Measurements from ENCODE around the gene SLC24A1.
"Not testable (repeated sequence)": the region's sequence is repeated elsewhere in the genome, so short reads cannot be mapped to it uniquely, and the experiment has no call there.

SLC24A1 gene

DNA sequence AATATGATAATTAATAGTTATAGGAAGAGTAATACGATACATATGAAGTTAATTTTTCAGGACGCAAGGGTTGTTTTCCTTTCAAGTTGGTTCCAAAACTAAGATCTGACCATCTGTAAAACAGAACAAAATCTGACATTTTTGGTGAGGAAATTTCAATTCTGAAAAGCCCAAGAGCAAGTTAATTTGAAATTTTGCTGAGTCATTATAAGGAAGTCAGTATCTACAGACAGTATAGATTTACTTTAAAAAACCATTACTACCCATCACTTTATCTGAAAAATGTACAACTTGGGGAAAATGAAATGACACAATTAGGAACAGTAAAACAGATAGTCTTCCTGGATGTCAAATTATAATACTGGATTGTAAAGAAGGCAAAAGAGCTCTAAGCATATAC, 23.3 kb upstream of the SLC24A1 start:
- Histone ChIP-seq H3K9ac (ENCODE audit: low read depth, low read length) (no peak overlapping the region), H3K9me3 (ENCODE audit: control insufficient read depth, insufficient read depth, low read length) (no peaks in the 10 kb centered on the region), H3K36me3 (ENCODE audit: control insufficient read depth, insufficient read depth, low read length) (no peaks in the 10 kb centered on the region), H3K27me3 (ENCODE audit: control insufficient read depth, insufficient read depth, low read length) (no peaks in the 10 kb centered on the region), H3K4me3 (ENCODE audit: low read depth, low read length) (no peak overlapping the region), H3K4me1 (ENCODE audit: control insufficient read depth, insufficient read depth, low read length) (no peaks in the 10 kb centered on the region)

DNA sequence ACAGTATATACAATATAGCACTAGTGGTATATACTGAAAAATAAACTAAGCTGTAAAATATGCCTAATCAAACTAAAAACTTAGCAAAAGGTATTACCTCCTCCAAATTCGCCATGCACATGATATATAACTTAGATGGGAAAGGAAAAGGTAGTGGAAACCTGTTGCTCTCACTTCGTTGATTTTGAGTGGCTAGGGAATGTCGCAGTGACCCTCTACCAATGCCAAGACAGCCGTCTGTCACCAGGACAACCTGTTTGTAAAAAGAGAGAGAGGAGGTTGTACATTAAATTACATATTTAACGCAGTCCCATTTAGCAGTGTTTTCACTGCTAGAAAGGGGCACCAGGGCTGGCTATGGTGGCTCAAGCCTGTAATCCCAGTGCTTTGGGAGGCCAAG, 22.1 kb upstream of the SLC24A1 start:
- peaks cover 3% of the 10 kb centered on the region for H3K36me3 ChIP-seq (ENCODE audit: control insufficient read depth, insufficient read depth, low read length)
- H3K4me3 ChIP-seq (ENCODE audit: low read depth, low read length), result no peak overlapping the region
- no peaks in the 10 kb centered on the region for H3K27me3 ChIP-seq (ENCODE audit: control insufficient read depth, insufficient read depth, low read length)
- H3K9me3 ChIP-seq (ENCODE audit: control insufficient read depth, insufficient read depth, low read length), result no peaks in the 10 kb centered on the region
- no peak overlapping the region for H3K9ac ChIP-seq (ENCODE audit: low read depth, low read length)
- no peaks in the 10 kb centered on the region for H3K4me1 ChIP-seq (ENCODE audit: control insufficient read depth, insufficient read depth, low read length)

DNA sequence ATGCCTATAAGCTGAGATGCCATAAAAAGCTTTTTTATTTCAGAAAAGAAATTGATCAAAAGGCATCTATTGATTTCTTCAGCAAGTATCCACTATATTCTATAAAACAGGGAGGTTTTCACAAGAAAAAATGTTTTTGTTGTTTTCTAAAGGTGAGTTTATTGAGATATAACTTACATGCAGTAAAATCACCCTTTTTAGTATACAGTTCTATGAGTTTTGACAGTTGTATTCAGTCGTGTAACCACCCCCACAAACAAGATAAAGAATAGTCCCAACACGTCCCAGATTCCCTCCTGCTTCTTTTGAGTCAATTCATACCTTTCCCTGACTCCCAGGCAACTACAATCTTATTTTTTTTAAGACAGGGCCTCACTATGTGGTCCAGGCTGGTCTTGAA, 18.6 kb upstream of the SLC24A1 start:
- Histone ChIP-seq H3K36me3 (ENCODE audit: control insufficient read depth, insufficient read depth, low read length) (peaks cover 3% of the 10 kb centered on the region), H3K4me3 (ENCODE audit: low read depth, low read length) (no peak overlapping the region), H3K9me3 (ENCODE audit: control insufficient read depth, insufficient read depth, low read length) (no peaks in the 10 kb centered on the region), H3K27me3 (ENCODE audit: control insufficient read depth, insufficient read depth, low read length) (no peaks in the 10 kb centered on the region), H3K4me1 (ENCODE audit: control insufficient read depth, insufficient read depth, low read length) (no peaks in the 10 kb centered on the region), H3K9ac (ENCODE audit: low read depth, low read length) (no peak overlapping the region)

DNA sequence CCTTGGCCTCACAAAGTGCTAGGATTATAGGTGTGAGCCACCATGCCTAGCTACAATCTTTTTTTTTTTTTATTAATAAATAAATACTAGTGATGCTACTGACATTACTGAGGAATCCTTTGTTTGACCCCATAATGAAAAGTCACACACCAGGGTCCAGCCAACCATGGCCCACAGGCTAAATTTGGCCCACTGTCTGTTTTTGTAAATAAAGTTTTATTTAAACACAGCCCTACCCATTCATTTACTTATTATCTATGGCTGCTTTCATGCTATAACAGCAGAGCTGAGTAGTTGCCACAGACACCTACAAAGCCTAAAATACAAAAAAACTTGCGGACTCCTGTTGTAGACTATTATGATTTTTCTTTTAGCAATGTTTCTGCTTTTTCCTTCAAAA, 18.2 kb upstream of the SLC24A1 start:
- peaks cover 3% of the 10 kb centered on the region for H3K36me3 ChIP-seq (ENCODE audit: control insufficient read depth, insufficient read depth, low read length)
- H3K9ac ChIP-seq (ENCODE audit: low read depth, low read length), result no peak overlapping the region
- no peaks in the 10 kb centered on the region for H3K4me1 ChIP-seq (ENCODE audit: control insufficient read depth, insufficient read depth, low read length)
- H3K27me3 ChIP-seq (ENCODE audit: control insufficient read depth, insufficient read depth, low read length), result no peaks in the 10 kb centered on the region
- no peaks in the 10 kb centered on the region for H3K9me3 ChIP-seq (ENCODE audit: control insufficient read depth, insufficient read depth, low read length)
- H3K4me3 ChIP-seq (ENCODE audit: low read depth, low read length), result no peak overlapping the region

DNA sequence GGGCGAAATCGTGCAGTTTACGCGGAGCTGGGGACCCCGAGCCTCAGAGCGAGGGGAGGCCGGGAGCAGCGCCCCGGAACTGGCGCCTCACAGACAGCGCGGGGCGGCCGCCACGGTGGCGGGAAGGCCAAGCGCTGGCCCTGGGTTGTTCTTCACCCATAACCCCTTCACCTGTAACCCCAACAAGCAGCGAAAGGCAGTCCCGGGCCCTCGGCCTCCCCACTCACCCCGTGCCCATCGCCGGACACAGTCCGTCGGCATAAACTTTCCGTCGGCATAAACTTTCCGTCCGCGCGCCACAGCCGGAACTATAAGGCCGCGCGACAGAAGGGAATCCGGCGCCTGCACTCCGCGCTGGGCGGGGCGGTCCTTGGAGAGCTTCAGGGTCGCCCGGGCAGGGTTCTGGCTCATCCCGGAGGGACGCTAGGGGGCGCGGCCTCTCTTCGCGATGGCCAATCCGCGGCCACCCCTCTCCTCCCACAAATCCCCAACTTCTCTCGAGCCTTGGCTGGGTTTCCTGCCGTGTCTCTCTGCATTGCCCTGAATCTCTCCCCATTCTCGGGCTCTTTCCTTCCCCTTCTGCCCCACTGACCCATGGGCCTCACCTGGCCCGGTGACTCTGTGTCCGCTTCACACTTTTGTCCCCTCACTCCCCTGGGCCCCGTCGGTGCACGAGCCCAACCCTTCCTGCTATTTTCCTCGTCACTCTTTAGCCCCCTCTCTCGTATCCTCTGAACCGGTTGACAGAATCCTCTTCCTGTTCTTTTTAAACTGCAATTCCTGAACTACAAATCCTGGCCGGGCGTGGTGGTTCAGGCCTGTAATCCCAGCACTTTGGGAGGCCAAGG, 10.6 kb upstream of the SLC24A1 start, which contains the start of gene INTS14:
INTS14 (minus strand) TSS at position 261 of the 848 bp plus-strand sequence. CDS start 3,751 bp downstream, outside the sequence.
- Histone ChIP-seq H3K9me3 (ENCODE audit: control insufficient read depth, insufficient read depth, low read length) (no peaks in the 10 kb centered on the region), H3K4me1 (ENCODE audit: control insufficient read depth, insufficient read depth, low read length) (peaks cover 8% of the 10 kb centered on the region), H3K27me3 (ENCODE audit: control insufficient read depth, insufficient read depth, low read length) (no peaks in the 10 kb centered on the region), H3K36me3 (ENCODE audit: control insufficient read depth, insufficient read depth, low read length) (peaks cover 2% of the 10 kb centered on the region), H3K9ac (ENCODE audit: low read depth, low read length) (peak within 1 kb of the TSS; percentile 97), H3K4me3 (ENCODE audit: low read depth, low read length) (peak within 1 kb of the TSS; percentile 96)

GRCh38 chr15:65611888-65612615, 9.7 kb upstream of the SLC24A1 start:
- Histone ChIP-seq H3K4me3 (ENCODE audit: low read depth, low read length) (peak overlapping the region; percentile 96), H3K27me3 (ENCODE audit: control insufficient read depth, insufficient read depth, low read length) (no peaks in the 10 kb centered on the region), H3K36me3 (ENCODE audit: control insufficient read depth, insufficient read depth, low read length) (peaks cover 2% of the 10 kb centered on the region), H3K4me1 (ENCODE audit: control insufficient read depth, insufficient read depth, low read length) (peaks cover 8% of the 10 kb centered on the region), H3K9ac (ENCODE audit: low read depth, low read length) (peak overlapping the region; percentile 97), H3K9me3 (ENCODE audit: control insufficient read depth, insufficient read depth, low read length) (no peaks in the 10 kb centered on the region)

GRCh38 chr15:65612616-65612946, 9.2 kb upstream of the SLC24A1 start:
- Histone ChIP-seq H3K4me1 (ENCODE audit: control insufficient read depth, insufficient read depth, low read length) (peaks cover 8% of the 10 kb centered on the region), H3K27me3 (ENCODE audit: control insufficient read depth, insufficient read depth, low read length) (no peaks in the 10 kb centered on the region), H3K9me3 (ENCODE audit: control insufficient read depth, insufficient read depth, low read length) (no peaks in the 10 kb centered on the region), H3K36me3 (ENCODE audit: control insufficient read depth, insufficient read depth, low read length) (peaks cover 2% of the 10 kb centered on the region), H3K9ac (ENCODE audit: low read depth, low read length) (no peak overlapping the region), H3K4me3 (ENCODE audit: low read depth, low read length) (no peak overlapping the region)

DNA sequence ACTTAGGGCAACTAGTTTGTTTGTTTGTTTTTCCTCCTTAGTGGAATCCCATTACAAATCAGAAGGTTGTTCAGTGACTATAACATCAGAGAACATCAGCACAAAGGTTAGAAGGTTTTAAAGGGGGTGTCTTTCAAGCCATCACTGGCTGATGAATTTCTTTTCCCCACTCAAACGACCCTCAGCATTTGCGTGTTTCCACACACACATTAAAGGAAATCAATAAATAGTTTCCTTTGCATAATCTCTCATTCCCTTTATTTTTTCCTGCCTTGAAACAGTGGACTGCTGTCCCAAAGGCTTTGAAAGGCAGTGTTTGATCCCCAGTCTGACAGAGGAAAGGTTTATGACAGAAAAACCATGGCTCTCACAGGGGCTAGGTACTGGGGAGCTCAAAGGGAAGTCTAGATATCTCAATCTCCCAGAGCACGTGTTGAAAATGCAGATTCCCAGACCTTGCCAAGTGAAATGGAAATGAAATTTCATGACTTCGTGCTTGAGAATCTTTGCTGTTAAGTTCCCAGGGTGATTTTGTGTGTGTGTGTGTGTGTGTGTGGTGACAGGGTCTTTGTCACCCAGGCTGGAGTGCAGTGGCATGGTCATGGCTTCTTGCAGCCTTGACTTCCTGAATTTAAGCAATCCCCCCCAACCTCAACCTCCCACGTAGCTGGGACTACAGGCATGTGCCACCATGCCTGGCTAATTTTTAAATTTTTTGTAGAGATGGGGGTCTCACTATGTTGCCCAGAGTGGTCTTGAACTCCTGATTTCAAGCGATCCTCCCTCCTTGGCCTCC, 8.6 kb upstream of the SLC24A1 start:
- Histone ChIP-seq H3K27me3 (ENCODE audit: control insufficient read depth, insufficient read depth, low read length) (no peaks in the 10 kb centered on the region), H3K36me3 (ENCODE audit: control insufficient read depth, insufficient read depth, low read length) (peaks cover 2% of the 10 kb centered on the region), H3K4me3 (ENCODE audit: low read depth, low read length) (no peak overlapping the region), H3K9ac (ENCODE audit: low read depth, low read length) (no peak overlapping the region), H3K9me3 (ENCODE audit: control insufficient read depth, insufficient read depth, low read length) (no peaks in the 10 kb centered on the region), H3K4me1 (ENCODE audit: control insufficient read depth, insufficient read depth, low read length) (peaks cover 8% of the 10 kb centered on the region)

GRCh38 chr15:65615887-65616286, 5.9 kb upstream of the SLC24A1 start:
- peaks cover 14% of the 10 kb centered on the region for H3K4me1 ChIP-seq (ENCODE audit: control insufficient read depth, insufficient read depth, low read length)
- not testable (repeated sequence) for H3K9ac ChIP-seq (ENCODE audit: low read depth, low read length); H3K36me3 ChIP-seq (ENCODE audit: control insufficient read depth, insufficient read depth, low read length); H3K4me3 ChIP-seq (ENCODE audit: low read depth, low read length); H3K9me3 ChIP-seq (ENCODE audit: control insufficient read depth, insufficient read depth, low read length); H3K27me3 ChIP-seq (ENCODE audit: control insufficient read depth, insufficient read depth, low read length)

DNA sequence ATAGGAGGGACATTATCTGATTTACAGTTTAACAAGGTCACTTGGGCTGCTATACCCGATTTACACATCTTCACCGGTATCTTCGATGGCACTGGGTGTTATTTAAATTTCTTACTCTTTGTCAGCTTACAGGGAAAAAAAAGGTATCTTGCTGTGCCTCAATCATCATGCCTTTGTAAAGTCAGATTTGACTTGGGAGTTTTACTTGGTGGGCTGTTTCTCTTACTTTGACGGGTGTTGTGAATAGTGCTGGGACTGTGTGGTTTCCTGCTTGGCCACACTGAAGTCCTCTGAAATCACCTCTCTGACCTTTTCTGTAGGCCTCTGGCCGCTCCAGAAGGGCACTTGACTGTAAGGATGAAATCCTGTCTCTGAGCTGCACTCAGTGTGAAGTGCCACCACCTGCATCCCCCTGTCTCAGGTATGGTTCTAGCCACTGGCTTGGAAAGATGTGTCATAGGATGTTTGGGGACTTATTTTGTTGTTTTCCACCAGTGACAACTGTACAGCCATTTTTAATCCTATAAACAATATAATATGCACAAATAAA, 3.1 kb upstream of the SLC24A1 start:
- no peaks in the 10 kb centered on the region for H3K9me3 ChIP-seq (ENCODE audit: control insufficient read depth, insufficient read depth, low read length)
- no peak overlapping the region for H3K4me3 ChIP-seq (ENCODE audit: low read depth, low read length)
- peaks cover 6% of the 10 kb centered on the region for H3K4me1 ChIP-seq (ENCODE audit: control insufficient read depth, insufficient read depth, low read length)
- H3K9ac ChIP-seq (ENCODE audit: low read depth, low read length), result no peak overlapping the region
- no peaks in the 10 kb centered on the region for H3K36me3 ChIP-seq (ENCODE audit: control insufficient read depth, insufficient read depth, low read length)
- no peaks in the 10 kb centered on the region for H3K27me3 ChIP-seq (ENCODE audit: control insufficient read depth, insufficient read depth, low read length)

GRCh38 chr15:65619626-65620290, 2.0 kb upstream of the SLC24A1 start:
- no peaks in the 10 kb centered on the region for H3K27me3 ChIP-seq (ENCODE audit: control insufficient read depth, insufficient read depth, low read length)
- H3K4me1 ChIP-seq (ENCODE audit: control insufficient read depth, insufficient read depth, low read length), result peaks cover 6% of the 10 kb centered on the region
- H3K9me3 ChIP-seq (ENCODE audit: control insufficient read depth, insufficient read depth, low read length), result no peaks in the 10 kb centered on the region
- H3K4me3 ChIP-seq (ENCODE audit: low read depth, low read length), result no peak overlapping the region
- no peak overlapping the region for H3K9ac ChIP-seq (ENCODE audit: low read depth, low read length)
- H3K36me3 ChIP-seq (ENCODE audit: control insufficient read depth, insufficient read depth, low read length), result no peaks in the 10 kb centered on the region

All from iPS-15b (cell line).